ENCODE results near the gene CACNA2D1.

DNA sequence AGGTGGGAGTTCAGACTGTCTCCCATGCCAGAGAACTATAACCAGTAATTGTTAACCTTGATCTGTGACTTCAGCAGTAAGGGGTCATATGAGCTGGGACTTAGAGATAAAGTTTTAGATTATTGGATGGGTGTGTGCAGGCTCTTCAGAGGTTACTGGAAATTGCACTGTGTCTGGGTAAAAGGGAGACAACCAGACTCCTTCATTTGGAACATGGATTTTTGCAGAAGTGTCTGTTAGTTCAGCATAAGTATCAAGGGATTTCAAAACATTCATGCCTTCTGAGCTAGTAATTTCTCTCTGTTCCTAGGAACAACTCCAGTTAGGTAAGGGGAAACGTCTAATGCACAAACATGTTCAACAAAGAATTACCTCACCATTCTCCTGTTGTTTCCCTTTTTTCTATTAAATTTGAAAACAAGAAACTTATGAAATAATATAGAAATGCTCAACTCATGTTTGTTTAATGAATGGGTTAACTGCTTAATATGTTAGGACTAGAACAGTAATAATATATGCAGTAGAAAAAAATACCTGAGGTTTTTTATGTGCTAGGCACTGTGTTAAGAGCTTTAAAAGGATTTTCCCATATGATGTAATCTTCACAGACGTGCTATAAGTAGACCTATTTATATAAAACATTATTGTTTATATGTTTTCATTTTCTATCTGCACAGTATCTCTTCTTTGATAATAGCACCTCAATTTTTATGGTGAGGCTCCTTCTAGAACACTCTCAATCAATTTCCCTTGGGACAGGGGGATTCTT is 233.0 kb downstream of the CACNA2D1 start:
- TF ChIP-seq, protein P1, sequence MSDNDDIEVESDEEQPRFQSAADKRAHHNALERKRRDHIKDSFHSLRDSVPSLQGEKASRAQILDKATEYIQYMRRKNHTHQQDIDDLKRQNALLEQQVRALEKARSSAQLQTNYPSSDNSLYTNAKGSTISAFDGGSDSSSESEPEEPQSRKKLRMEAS (IDR thresholded peaks at IDR 0.05): no peak
- TF ChIP-seq, protein P2, sequence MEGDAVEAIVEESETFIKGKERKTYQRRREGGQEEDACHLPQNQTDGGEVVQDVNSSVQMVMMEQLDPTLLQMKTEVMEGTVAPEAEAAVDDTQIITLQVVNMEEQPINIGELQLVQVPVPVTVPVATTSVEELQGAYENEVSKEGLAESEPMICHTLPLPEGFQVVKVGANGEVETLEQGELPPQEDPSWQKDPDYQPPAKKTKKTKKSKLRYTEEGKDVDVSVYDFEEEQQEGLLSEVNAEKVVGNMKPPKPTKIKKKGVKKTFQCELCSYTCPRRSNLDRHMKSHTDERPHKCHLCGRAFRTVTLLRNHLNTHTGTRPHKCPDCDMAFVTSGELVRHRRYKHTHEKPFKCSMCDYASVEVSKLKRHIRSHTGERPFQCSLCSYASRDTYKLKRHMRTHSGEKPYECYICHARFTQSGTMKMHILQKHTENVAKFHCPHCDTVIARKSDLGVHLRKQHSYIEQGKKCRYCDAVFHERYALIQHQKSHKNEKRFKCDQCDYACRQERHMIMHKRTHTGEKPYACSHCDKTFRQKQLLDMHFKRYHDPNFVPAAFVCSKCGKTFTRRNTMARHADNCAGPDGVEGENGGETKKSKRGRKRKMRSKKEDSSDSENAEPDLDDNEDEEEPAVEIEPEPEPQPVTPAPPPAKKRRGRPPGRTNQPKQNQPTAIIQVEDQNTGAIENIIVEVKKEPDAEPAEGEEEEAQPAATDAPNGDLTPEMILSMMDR (IDR thresholded peaks at IDR 0.05 in 2 of 3, conservative IDR thresholded peaks at IDR 0.05 in 1 of 3; ENCODE audit: borderline replicate concordance in 1 of 3, insufficient read depth in 1 of 3, low read depth in 2 of 3, low read length in 2 of 3): no peak

Measured in HCT116 (cell line).